ENCODE data around the gene RPS3A. TPM values are rescaled to one million over a fixed set of nuclear protein-coding genes. Genes with fewer than 3 reads are reported as not detected.

Gene RPS3A
- polyA plus RNA-seq, 1 donor from 2014 or later: 4,982 TPM

DNA sequence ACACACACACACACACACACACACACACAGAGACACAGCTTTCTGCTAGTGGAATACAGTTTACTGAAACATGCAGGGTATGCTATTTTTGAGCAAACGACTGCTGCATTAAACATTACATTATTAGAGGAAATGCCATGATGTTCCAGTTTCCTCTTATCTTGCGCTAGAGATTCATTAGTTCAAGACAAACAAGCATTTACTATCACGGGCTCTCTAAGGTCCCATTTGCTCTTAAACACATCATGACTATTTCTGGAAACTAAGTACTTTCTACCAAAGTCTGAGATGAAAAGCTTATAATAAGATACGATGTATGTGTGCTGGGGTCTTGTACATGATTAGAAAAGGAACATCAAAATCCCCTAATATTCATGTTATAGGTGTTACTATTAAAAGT is 48.8 kb downstream of the RPS3A start:
- Histone ChIP-seq H3K9me2 (ENCODE audit: insufficient read depth, low read length) (no peaks in the 10 kb centered on the region), H3K4me2 (ENCODE audit: low read length) (no peak overlapping the region), H3K9ac (ENCODE audit: low read length) (no peak overlapping the region), H3K36me3 (ENCODE audit: insufficient read depth, low read length) (no peaks in the 10 kb centered on the region), H3K27me3 (ENCODE audit: insufficient read depth, low read depth, low read length) (no peaks in the 10 kb centered on the region), H4K20me1 (ENCODE audit: insufficient read depth) (no peaks in the 10 kb centered on the region), H3K9me3 (ENCODE audit: low read length) (no peaks in the 10 kb centered on the region), H3K79me2 (replicated peaks; ENCODE audit: insufficient read depth, low read length) (no peaks in the 10 kb centered on the region), H3F3A (ENCODE audit: insufficient read depth, low read length, poor library complexity, severe bottlenecking) (no peaks in the 10 kb centered on the region), H3K27ac (ENCODE audit: low read length) (no peak overlapping the region), H3K4me3 (ENCODE audit: low read length) (no peak overlapping the region), H2AFZ (ENCODE audit: low read depth, low read length) (no peak overlapping the region)
- TF ChIP-seq RAD21 (conservative IDR thresholded peaks at IDR 0.05) (no peak), EP300 (conservative IDR thresholded peaks at IDR 0.05; ENCODE audit: poor library complexity, severe bottlenecking) (no peak), TAF1 (IDR thresholded peaks at IDR 0.05; ENCODE audit: low read depth) (no peak), POLR2AphosphoS5 (IDR thresholded peaks at IDR 0.05) (no peak), SMC3 (conservative IDR thresholded peaks at IDR 0.05; ENCODE audit: poor library complexity) (no peak), MXI1 (conservative IDR thresholded peaks at IDR 0.05; ENCODE audit: poor library complexity, severe bottlenecking) (no peak), EZH2 (IDR thresholded peaks at IDR 0.05; ENCODE audit: borderline replicate concordance, insufficient read depth, low read length, poor library complexity, severe bottlenecking) (no peak)
- TF ChIP-seq, protein P1, sequence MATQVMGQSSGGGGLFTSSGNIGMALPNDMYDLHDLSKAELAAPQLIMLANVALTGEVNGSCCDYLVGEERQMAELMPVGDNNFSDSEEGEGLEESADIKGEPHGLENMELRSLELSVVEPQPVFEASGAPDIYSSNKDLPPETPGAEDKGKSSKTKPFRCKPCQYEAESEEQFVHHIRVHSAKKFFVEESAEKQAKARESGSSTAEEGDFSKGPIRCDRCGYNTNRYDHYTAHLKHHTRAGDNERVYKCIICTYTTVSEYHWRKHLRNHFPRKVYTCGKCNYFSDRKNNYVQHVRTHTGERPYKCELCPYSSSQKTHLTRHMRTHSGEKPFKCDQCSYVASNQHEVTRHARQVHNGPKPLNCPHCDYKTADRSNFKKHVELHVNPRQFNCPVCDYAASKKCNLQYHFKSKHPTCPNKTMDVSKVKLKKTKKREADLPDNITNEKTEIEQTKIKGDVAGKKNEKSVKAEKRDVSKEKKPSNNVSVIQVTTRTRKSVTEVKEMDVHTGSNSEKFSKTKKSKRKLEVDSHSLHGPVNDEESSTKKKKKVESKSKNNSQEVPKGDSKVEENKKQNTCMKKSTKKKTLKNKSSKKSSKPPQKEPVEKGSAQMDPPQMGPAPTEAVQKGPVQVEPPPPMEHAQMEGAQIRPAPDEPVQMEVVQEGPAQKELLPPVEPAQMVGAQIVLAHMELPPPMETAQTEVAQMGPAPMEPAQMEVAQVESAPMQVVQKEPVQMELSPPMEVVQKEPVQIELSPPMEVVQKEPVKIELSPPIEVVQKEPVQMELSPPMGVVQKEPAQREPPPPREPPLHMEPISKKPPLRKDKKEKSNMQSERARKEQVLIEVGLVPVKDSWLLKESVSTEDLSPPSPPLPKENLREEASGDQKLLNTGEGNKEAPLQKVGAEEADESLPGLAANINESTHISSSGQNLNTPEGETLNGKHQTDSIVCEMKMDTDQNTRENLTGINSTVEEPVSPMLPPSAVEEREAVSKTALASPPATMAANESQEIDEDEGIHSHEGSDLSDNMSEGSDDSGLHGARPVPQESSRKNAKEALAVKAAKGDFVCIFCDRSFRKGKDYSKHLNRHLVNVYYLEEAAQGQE (IDR thresholded peaks at IDR 0.05; ENCODE audit: borderline replicate concordance): no peak
- TF ChIP-seq, protein P2, sequence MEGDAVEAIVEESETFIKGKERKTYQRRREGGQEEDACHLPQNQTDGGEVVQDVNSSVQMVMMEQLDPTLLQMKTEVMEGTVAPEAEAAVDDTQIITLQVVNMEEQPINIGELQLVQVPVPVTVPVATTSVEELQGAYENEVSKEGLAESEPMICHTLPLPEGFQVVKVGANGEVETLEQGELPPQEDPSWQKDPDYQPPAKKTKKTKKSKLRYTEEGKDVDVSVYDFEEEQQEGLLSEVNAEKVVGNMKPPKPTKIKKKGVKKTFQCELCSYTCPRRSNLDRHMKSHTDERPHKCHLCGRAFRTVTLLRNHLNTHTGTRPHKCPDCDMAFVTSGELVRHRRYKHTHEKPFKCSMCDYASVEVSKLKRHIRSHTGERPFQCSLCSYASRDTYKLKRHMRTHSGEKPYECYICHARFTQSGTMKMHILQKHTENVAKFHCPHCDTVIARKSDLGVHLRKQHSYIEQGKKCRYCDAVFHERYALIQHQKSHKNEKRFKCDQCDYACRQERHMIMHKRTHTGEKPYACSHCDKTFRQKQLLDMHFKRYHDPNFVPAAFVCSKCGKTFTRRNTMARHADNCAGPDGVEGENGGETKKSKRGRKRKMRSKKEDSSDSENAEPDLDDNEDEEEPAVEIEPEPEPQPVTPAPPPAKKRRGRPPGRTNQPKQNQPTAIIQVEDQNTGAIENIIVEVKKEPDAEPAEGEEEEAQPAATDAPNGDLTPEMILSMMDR (IDR thresholded peaks at IDR 0.05; ENCODE audit: poor library complexity, severe bottlenecking): no peak

DNA sequence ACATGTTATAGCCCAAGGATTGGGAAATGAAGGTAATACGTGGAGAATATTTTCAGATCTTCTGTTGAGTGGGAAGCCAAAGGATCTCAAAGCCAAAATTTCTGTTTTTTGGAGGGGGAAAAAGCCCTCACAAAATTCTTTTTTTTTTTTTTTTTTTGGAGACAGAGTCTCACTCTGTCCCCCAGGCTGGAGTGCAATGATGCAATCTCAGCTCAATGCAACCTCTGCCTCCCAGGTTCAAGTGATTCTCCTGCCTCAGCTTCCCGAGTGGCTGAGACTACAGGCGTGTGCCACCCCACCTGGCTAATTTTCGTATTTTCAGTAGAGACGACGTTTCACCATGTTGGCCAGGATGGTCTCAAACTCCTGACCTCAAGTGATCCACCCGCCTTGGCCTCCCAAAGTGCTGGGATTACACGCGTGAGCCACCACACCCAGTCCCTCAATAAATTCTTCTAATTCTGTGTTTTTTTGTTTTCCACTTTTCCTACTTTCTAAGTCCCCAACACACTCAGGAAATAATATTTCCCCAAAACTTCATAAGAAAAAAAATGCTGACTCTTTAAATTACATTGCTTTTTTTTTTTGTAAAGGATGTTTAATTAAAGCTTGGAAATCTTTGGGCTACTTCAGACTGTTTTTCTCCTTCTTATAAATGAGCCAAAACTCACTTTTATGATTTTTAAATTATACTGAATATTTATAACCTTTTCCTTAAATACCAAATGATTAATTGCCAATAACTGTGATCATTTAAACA is 51.6 kb downstream of the RPS3A start:
- no peak overlapping the region for H3K9ac ChIP-seq (ENCODE audit: low read length)
- no peak overlapping the region for H3K4me3 ChIP-seq (ENCODE audit: low read length)
- no peaks in the 10 kb centered on the region for H3F3A ChIP-seq (ENCODE audit: insufficient read depth, low read length, poor library complexity, severe bottlenecking)
- no peak overlapping the region for H3K27ac ChIP-seq (ENCODE audit: low read length)
- H3K79me2 ChIP-seq (replicated peaks; ENCODE audit: insufficient read depth, low read length): no peaks in the 10 kb centered on the region
- no peaks in the 10 kb centered on the region for H4K20me1 ChIP-seq (ENCODE audit: insufficient read depth)
- H3K9me2 ChIP-seq (ENCODE audit: insufficient read depth, low read length): no peaks in the 10 kb centered on the region
- TF ChIP-seq, protein P2 (IDR thresholded peaks at IDR 0.05; ENCODE audit: poor library complexity, severe bottlenecking): no peak
- TF ChIP-seq EZH2 (IDR thresholded peaks at IDR 0.05; ENCODE audit: borderline replicate concordance, insufficient read depth, low read length, poor library complexity, severe bottlenecking): no peak
- no peak for TF ChIP-seq SMC3 (conservative IDR thresholded peaks at IDR 0.05; ENCODE audit: poor library complexity)
- TF ChIP-seq TAF1 (IDR thresholded peaks at IDR 0.05; ENCODE audit: low read depth): no peak
- TF ChIP-seq, protein P1 (IDR thresholded peaks at IDR 0.05; ENCODE audit: borderline replicate concordance): no peak
- no peak for TF ChIP-seq MXI1 (conservative IDR thresholded peaks at IDR 0.05; ENCODE audit: poor library complexity, severe bottlenecking)
- no peak for TF ChIP-seq EP300 (conservative IDR thresholded peaks at IDR 0.05; ENCODE audit: poor library complexity, severe bottlenecking)
- H3K9me3 ChIP-seq (ENCODE audit: low read length): no peaks in the 10 kb centered on the region
- no peaks in the 10 kb centered on the region for H3K36me3 ChIP-seq (ENCODE audit: insufficient read depth, low read length)
- H2AFZ ChIP-seq (ENCODE audit: low read depth, low read length): no peak overlapping the region
- H3K4me2 ChIP-seq (ENCODE audit: low read length): no peak overlapping the region
- H3K27me3 ChIP-seq (ENCODE audit: insufficient read depth, low read depth, low read length): no peaks in the 10 kb centered on the region

Measured in neural cell (in vitro differentiated cells).